ENCODE measurements around the gene TRPC1.
"Not testable (repeated sequence)": the region's sequence is repeated elsewhere in the genome, so short reads cannot be mapped to it uniquely, and the experiment has no call there.

Gene TRPC1

GRCh38 chr3:142752605-142753004 lies 28.8 kb downstream of the TRPC1 start:
- DNase-seq (ENCODE audit: low spot score): not testable (repeated sequence)

GRCh38 chr3:142754494-142754893 lies 30.7 kb downstream of the TRPC1 start:
- DNase-seq (ENCODE audit: low spot score): no peak

- DNase-seq (ENCODE audit: low spot score): no peak
Measured at GRCh38 chr3:142768338-142768737, 44.5 kb downstream of the TRPC1 start.

- DNase-seq (ENCODE audit: low spot score): no peak
Measured at GRCh38 chr3:142777927-142778326, 54.1 kb downstream of the TRPC1 start.

- no peak for DNase-seq (ENCODE audit: low spot score)
Measured at GRCh38 chr3:142778541-142778940, 54.7 kb downstream of the TRPC1 start.

GRCh38 chr3:142779591-142779990 lies 55.8 kb downstream of the TRPC1 start:
- no peak for DNase-seq (ENCODE audit: low spot score)

- no peak for DNase-seq (ENCODE audit: low spot score)
Measured at GRCh38 chr3:142782616-142783015, 58.8 kb downstream of the TRPC1 start.

- no peak for DNase-seq (ENCODE audit: low spot score)
Measured at GRCh38 chr3:142784228-142784627, 60.4 kb downstream of the TRPC1 start.

GRCh38 chr3:142785996-142786395 lies 62.2 kb downstream of the TRPC1 start:
- DNase-seq (ENCODE audit: low spot score): no peak

GRCh38 chr3:142787719-142788118 lies 63.9 kb downstream of the TRPC1 start:
- DNase-seq (ENCODE audit: low spot score): no peak

- DNase-seq (ENCODE audit: low spot score): no peak
Measured at GRCh38 chr3:142794508-142794907, 70.7 kb downstream of the TRPC1 start.

- no peak for DNase-seq (ENCODE audit: low spot score)
Measured at GRCh38 chr3:142795332-142795731, 71.5 kb downstream of the TRPC1 start.

GRCh38 chr3:142796823-142797222 lies 73.0 kb downstream of the TRPC1 start:
- DNase-seq (ENCODE audit: low spot score): no peak

GRCh38 chr3:142801746-142802145 lies 77.9 kb downstream of the TRPC1 start:
- no peak for DNase-seq (ENCODE audit: low spot score)

- no peak for DNase-seq (ENCODE audit: low spot score)
Measured at GRCh38 chr3:142802891-142803290, 79.1 kb downstream of the TRPC1 start.

GRCh38 chr3:142808103-142808917 lies 84.5 kb downstream of the TRPC1 start:
- no peak for DNase-seq (ENCODE audit: low spot score)

GRCh38 chr3:142809259-142809658 lies 85.4 kb downstream of the TRPC1 start:
- DNase-seq (ENCODE audit: low spot score): no peak

GRCh38 chr3:142815803-142816202 lies 92.0 kb downstream of the TRPC1 start:
- DNase-seq (ENCODE audit: low spot score): no peak

GRCh38 chr3:142817356-142817755 lies 93.5 kb downstream of the TRPC1 start:
- no peak for DNase-seq (ENCODE audit: low spot score)

- no peak for DNase-seq (ENCODE audit: low spot score)
Measured at GRCh38 chr3:142817897-142818296, 94.1 kb downstream of the TRPC1 start.

GRCh38 chr3:142818651-142819050 lies 94.8 kb downstream of the TRPC1 start:
- DNase-seq (ENCODE audit: low spot score): no peak

- no peak for DNase-seq (ENCODE audit: low spot score)
Measured at GRCh38 chr3:142819179-142819578, 95.3 kb downstream of the TRPC1 start.

- peak; percentile 90 for DNase-seq (ENCODE audit: low spot score)
Measured at GRCh38 chr3:142828703-142829305, 105.0 kb downstream of the TRPC1 start.

- DNase-seq (ENCODE audit: low spot score): no peak
Measured at GRCh38 chr3:142837526-142837925, 113.7 kb downstream of the TRPC1 start.

Data from Ammon's horn (tissue), 1 donor.